NCI-H2081 (cell line): ENCODE measurements around the gene TNNC1.

ENCODE experiments used
- DNase-seq, 2 experiments: peaks; one replicate each; lab custom pipeline; 2025; lab: John Stamatoyannopoulos, UW

Gene TNNC1

GRCh38 chr3:52453496-52454249 lies at the start of gene TNNC1:
TNNC1 (minus strand) TSS chr3:52454041; CDS start chr3:52454015, 26 bp downstream.
- no peak for DNase-seq

DNA sequence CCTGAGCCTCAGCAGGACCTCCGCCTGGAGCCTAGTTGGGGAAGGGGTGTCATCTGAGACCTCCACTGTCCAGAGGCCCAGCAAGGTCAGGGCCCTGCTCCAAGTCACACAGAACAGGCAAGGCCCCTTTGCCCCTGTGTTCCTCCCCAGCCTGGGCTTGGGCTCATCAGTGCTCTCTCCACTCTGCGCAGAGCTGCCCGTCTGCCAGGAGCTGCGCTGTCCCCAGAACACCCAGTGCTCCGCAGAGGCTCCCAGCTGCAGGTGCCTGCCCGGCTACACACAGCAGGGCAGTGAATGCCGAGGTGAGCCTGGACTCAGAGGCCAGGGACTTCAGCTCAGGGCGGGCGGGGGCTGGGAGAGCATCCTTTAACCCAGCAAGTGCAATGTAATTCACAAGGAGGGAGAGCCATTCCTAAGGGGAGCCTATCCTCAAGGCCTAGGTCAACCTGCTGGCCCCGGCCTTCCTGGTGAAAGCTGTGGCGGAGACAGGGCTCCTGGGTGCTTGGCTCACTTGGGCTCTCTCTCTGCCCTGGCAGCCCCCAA lies 49.0 kb upstream of the TNNC1 start:
- DNase-seq: no peak

- DNase-seq: no peak
These were observed 48.2 kb upstream of the TNNC1 start for GRCh38 chr3:52502001-52502400.

DNA sequence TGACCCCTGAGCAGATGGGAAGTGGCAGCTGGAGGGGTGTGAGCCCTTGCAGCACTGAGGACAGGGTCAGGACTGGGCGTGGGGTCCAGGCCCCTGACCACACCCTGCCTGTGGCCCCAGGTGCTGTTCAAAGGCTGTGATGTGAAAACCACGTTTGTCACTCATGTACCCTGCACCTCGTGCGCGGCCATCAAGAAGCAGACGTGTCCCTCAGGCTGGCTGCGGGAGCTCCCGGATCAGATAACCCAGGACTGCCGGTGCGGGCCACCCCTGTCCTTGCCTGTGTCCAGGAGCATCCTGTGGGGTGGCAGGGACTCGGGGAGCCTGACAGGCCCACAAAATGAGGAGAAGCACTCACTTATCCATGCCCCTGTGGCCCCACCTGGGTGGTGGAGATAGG lies 47.2 kb upstream of the TNNC1 start:
- no peak for DNase-seq

DNA sequence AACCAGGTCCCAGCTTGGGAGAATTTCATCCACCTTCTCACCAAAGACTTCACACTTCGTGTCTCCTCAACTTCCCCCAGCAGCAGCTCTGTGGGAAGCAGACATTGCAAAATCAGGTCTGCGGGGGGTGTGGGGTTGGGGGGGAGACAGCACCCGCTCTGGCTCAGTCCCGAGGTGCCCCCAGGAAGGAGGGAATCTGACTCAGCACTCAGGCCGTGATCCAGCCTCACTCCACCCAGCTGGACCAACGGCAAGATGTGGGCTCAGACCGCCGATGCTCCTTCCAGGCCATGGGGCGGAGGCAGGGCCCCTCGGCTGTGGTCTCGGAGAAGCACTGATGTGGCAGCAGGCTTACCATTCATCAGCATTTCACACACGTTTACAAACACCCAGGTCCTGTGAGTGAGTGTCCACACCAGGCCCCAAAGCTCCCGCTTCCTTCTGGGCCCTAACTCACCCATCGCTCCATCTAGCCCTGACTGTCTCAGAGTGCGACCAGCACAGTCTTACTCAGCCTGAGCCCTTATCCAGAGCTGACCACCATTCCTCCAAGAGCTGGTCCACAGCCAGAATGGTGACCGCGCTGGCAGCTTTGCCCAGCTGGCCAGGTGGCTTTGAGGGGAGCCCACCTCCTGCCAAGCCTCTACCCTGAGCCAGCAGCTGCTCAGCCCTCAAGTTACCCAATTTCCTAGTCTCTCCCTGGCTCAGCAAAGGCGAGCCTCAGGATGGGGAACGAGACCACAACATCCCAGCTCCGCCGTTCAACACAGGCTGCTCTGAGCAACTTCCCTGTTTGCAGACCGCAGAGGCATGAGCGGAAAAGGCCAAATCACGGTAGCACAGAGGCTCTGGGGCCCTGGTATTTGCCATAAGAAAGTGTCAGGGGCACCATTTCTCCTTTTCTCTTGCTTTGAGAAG lies 44.6 kb upstream of the TNNC1 start:
- DNase-seq: no peak

DNA sequence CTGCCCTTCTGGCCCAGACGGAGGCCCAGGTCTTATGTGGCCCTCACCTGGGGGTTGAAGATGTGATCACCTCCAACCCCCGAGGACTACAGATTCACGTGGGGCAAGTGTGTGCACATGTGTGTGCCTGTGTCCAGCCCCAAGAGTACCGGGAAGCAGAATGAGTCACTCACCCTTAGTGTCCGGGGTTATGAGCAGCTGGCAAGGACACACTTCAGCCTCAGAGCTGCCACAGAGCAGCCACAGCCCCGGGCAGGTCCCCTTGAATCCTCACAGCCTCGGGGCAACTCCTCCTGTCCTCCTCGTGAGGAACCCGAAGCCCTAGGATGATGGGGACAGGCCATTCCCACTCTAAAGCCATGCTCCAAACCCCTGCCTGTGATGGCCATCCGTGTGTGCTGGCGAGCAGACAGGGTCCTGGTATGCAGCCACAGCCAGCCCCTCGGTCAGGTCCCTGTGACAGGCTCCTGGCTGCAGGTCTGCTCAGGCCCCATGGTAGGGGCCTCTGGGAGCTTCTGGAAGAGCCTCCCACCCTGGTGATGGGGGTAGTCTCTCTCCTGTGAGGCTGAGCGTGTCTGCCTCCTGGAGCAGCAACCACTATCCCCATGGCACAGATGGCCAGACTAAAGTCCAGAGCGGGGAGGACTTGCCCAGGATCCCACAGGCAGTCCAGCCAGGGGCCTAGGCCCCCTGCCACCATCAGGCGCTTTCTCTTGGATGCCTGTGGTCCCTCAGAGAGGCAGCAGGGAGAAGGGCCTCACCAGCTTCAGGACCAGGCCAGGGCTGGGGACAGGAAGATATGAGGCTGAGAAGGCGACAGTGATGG lies 42.1 kb upstream of the TNNC1 start:
- no peak for DNase-seq

GRCh38 chr3:52494886-52495495 lies 41.1 kb upstream of the TNNC1 start, which contains the start of gene STAB1:
STAB1 (plus strand) TSS chr3:52495338; CDS start chr3:52495414, 76 bp downstream.
- no peak for DNase-seq

GRCh38 chr3:52494445-52494844 lies 40.6 kb upstream of the TNNC1 start:
- DNase-seq: no peak

DNA sequence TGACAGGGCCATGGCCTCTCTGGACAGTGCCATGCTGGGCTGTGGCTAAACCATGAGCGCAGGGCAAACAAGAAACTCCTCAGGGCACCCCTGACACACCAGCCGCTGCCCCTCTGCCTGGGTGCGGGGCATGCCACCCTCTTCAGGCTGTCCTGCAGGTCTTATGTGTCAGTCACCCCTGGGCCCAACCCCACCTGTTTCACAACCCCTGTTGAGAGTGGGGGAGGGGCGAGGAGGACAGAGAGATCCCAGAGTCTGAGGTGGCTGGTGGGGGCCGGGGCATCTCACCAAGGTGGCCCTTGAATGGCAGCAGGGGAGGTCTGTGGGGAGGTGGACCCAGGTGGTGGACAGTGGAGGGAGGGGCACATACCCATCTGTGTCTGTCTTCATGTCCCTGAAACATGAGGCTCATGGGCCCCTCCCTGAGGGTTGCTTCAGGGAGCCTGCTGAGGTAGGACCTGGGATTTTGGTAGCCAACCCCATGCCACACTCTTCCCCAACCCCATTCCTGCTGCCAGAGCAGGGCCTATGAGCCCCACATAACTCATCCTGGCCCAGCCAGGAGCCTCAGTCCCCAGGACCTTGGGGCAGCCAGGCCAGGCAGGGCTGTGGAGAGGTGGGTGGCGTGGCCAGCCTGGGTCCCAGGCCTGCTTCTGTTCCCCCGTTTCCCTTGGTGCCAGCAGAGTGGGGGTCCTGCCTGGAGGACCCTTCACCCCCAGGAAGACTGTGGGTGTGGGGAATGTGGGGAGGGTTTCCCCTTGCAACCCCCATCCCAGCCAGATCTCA lies 39.6 kb upstream of the TNNC1 start:
- DNase-seq: no peak

- no peak for DNase-seq
These were observed 38.2 kb upstream of the TNNC1 start for GRCh38 chr3:52492059-52492458.

DNA sequence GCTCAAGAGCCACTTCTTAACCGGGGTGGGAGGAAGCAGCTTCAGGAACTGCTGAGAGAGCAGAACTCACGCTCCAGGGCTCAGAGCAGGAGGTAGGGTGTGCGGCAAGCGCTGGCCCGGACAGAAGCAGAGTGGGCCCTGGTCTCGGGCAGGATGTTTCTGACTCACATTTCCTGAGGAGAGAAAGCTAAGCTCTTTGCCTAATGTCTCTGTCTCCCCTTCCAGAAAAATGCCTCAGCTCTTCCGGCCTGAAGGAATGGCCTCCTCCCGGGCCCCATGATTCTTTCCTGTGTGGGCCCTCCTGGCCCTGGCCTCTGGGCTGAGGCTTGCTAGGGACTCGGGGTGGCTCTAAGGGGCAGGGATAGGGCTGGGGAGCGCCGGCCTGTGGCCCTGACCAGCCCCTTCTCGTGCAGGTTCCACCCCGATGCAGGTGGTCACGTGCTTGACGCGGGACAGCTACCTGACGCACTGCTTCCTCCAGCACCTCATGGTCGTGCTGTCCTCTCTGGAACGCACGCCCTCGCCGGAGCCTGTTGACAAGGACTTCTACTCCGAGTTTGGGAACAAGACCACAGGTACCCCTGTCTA lies 37.2 kb upstream of the TNNC1 start:
- no peak for DNase-seq

GRCh38 chr3:52490035-52490938 lies 36.4 kb upstream of the TNNC1 start:
- DNase-seq: no peak

- DNase-seq: no peak
These were observed 35.6 kb upstream of the TNNC1 start for GRCh38 chr3:52489453-52489852.

DNA sequence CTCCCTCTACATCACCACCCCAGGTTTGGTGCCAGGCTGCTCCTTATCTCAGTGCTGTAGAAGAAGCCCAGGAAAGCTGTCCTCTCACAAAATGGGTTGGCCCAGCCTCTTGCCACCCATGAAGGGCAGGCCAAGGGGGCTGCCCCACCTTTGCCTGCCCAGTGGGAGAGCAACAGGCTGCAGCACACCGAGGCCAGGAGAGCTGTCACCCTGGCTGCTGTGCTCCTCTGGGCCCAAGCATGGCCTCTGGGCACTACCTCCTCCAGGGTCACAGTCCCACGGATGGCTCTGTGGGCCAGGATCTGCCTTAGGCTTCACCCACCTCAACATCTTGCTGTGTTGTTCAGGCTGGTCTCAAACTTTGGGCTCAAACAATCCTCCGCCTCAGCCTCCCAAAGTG lies 34.9 kb upstream of the TNNC1 start:
- DNase-seq: no peak

GRCh38 chr3:52487788-52488691 lies 34.2 kb upstream of the TNNC1 start:
- no peak for DNase-seq

DNA sequence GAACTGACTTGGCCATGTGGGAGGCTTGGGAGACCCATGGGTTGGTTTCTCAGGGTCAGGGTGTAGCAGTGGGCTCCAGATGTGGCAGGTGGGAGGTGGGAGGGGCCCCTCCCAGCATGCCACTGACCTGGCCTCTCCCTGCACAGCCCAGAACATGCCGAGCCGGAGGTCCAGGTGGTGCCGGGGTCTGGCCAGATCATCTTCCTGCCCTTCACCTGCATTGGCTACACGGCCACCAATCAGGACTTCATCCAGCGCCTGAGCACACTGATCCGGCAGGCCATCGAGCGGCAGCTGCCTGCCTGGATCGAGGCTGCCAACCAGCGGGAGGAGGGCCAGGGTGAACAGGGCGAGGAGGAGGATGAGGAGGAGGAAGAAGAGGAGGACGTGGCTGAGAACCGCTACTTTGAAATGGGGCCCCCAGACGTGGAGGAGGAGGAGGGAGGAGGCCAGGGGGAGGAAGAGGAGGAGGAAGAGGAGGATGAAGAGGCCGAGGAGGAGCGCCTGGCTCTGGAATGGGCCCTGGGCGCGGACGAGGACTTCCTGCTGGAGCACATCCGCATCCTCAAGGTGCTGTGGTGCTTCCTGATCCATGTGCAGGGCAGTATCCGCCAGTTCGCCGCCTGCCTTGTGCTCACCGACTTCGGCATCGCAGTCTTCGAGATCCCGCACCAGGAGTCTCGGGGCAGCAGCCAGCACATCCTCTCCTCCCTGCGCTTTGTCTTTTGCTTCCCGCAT lies 33.4 kb upstream of the TNNC1 start:
- no peak for DNase-seq

GRCh38 chr3:52484680-52485461 lies 31.0 kb upstream of the TNNC1 start:
- no peak for DNase-seq
